GM12875 (cell line): ENCODE measurements around the gene NHS.

Experiments used
- H3K4me3 ChIP-seq: one replicate; pipeline ENCODE4 v1.5.1; 2011; ENCODE audit warnings: low read depth, low read length, control low read depth
- TF ChIP-seq, protein P1 (sequence below): IDR thresholded peaks from 2 replicates; pipeline ENCODE4 v1.5.1; 2011; ENCODE audit warnings: low read depth, mild to moderate bottlenecking, control low read depth, inconsistent platforms, low read length, moderate library complexity, borderline replicate concordance; ENCODE audit not compliant: insufficient read depth

Gene NHS

DNA sequence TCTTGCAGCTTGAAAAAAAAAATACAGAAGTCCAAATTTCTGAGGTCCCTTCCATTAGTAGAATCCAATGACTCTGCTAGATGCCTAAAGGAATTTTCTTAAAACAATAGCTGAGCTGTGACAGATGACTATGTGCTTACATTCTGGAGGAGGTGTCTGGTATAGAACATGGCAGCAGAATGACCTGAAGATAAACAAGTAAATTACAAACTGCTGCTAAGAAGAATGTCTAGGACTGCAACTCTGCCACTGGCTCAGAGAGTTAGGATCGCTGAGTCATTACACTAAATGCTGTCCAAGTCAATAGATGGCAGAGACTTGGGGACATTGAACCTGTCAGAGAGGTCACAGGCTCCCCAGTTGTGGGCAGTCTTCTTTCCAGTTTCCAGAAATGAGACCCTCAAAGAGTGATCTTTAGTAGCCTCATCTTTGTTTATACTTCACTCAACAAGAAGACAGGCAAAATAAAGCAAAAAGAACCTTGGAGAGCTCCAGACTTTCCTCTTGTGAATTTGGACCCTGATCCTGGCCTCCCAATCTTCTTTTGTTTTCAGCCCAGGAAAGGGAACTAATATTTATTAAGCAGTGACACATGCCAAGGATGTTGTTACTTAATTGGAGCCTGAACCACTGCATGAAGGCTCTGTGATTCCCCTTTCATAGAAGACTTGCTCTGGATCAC, 305.9 kb downstream of the NHS start:
- TF ChIP-seq, protein P1, sequence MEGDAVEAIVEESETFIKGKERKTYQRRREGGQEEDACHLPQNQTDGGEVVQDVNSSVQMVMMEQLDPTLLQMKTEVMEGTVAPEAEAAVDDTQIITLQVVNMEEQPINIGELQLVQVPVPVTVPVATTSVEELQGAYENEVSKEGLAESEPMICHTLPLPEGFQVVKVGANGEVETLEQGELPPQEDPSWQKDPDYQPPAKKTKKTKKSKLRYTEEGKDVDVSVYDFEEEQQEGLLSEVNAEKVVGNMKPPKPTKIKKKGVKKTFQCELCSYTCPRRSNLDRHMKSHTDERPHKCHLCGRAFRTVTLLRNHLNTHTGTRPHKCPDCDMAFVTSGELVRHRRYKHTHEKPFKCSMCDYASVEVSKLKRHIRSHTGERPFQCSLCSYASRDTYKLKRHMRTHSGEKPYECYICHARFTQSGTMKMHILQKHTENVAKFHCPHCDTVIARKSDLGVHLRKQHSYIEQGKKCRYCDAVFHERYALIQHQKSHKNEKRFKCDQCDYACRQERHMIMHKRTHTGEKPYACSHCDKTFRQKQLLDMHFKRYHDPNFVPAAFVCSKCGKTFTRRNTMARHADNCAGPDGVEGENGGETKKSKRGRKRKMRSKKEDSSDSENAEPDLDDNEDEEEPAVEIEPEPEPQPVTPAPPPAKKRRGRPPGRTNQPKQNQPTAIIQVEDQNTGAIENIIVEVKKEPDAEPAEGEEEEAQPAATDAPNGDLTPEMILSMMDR: no peak
- H3K4me3 ChIP-seq: no peak overlapping the region

DNA sequence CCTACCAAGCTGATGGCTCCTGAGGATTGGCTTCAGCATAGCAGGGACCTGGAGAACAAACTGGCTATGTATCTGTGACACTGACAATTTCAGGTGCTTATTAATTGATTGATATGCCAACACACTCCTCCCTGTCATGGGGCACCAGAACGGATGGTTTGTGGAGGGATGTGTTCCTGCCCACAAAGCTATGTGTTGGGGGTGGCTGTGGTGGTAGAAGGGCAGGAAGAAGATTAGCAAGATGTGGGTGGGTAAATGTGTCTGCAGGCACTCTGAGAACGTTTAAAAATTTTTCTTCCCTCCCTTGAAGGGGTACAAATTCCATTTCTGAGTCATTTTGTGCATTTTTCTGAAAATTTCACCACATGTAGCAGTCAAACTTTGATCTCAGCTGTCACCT, 307.3 kb downstream of the NHS start:
- TF ChIP-seq, protein P1: no peak
- no peak overlapping the region for H3K4me3 ChIP-seq

DNA sequence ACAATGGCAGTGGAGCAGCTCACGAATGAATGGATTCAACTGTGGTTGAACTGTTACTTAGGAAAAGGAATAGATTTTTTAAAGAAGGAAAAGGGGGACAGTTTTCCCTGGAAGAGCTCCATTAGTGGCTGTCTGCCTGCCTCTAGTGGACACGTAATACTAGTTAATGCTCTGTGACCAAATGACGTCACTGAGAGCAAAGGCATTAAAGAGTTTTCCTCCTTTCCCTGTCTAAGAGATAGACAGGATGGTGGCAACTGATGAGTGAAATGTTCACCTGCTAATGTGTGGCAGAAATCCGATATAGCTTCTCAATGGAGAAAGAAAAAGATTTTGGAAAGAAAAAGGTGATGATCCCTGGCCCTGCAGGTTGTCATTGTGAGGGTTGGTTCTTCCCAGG, 310.0 kb downstream of the NHS start:
- H3K4me3 ChIP-seq: no peak overlapping the region
- TF ChIP-seq, protein P1: no peak

DNA sequence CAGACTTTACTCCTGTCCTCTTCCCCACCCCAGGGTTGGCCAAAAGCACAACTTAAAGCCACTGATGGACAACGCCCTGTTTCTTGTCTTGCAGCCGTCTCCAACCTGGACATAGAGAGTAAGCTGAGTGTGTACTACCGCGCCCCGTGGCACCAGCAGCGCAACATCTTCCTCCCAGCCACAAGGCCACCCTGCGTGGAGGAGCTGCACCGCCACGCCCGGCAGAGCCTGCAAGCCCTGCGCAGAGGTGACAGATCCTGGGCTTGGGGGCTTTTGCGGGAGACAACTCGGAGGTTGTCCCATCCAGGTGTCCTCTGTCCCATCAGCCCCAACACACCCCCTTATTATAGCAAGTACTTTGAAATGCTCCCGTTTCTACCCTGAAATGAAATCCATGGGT, 312.6 kb downstream of the NHS start:
- no peak overlapping the region for H3K4me3 ChIP-seq
- TF ChIP-seq, protein P1: no peak

DNA sequence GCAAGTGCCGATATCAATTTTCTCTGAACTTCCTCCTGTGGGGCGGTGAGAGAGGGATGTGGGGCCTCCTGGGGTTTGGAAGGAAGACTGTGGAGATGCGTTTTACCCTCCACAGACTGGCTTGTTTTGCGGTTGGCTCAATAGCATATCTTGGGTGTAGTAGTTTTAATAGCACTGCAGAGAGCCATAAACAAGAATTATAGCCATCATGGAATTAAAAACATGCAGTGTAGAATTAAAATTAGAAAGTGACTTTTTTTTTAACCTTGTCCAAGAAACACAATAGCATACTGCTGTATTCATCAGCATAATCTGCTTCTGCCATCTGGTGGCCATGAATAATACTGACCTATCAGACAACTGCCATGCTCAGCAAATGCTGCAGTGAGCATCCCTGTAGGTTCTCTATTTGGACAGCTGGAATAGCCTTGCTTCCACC, 315.0 kb downstream of the NHS start:
- H3K4me3 ChIP-seq: no peak overlapping the region
- TF ChIP-seq, protein P1: peak; percentile 52; the same call in 1 of the 2 replicates

DNA sequence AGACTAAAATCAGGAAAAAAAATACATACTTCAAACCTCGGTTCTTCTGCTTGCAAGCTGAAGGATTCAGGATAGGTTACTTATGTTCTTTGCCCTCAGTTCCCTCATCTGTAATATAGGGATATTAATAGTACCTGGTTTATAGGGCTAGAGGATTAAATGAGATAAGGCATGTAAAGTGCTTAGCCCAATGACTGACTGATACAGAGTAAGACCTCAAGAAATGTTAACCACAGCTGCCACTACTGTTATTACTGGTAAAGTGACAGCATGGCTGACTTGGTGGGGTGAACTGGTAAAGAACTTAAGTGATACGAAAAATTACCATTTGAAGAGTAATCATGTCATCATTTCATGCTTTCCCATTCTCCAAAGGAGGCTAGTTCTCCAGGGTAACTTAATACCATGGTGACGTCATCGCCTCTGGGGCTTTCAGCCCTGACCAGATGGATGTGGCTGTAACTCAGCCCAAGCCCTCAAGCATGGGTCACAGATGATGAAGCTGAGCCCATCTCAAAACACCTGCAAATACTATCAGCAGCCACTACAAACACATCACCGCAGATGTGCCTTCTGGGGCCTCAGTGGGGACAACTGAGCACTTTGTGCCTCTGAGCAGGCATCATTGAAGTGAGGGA, 317.8 kb downstream of the NHS start:
- H3K4me3 ChIP-seq: no peak overlapping the region

More for the DNA sequence above, 317.8 kb downstream of the NHS start:
- TF ChIP-seq, protein P1: no peak
